ENCODE measurements around the gene RAB25.

DNA sequence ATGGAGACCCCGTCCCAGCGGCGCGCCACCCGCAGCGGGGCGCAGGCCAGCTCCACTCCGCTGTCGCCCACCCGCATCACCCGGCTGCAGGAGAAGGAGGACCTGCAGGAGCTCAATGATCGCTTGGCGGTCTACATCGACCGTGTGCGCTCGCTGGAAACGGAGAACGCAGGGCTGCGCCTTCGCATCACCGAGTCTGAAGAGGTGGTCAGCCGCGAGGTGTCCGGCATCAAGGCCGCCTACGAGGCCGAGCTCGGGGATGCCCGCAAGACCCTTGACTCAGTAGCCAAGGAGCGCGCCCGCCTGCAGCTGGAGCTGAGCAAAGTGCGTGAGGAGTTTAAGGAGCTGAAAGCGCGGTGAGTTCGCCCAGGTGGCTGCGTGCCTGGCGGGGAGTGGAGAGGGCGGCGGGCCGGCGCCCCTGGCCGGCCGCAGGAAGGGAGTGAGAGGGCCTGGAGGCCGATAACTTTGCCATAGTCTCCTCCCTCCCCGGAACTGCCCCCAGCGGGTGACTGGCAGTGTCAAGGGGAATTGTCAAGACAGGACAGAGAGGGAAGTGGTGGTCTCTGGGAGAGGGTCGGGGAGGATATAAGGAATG, 54.1 kb downstream of the RAB25 start:
- TF ChIP-seq, protein P1, sequence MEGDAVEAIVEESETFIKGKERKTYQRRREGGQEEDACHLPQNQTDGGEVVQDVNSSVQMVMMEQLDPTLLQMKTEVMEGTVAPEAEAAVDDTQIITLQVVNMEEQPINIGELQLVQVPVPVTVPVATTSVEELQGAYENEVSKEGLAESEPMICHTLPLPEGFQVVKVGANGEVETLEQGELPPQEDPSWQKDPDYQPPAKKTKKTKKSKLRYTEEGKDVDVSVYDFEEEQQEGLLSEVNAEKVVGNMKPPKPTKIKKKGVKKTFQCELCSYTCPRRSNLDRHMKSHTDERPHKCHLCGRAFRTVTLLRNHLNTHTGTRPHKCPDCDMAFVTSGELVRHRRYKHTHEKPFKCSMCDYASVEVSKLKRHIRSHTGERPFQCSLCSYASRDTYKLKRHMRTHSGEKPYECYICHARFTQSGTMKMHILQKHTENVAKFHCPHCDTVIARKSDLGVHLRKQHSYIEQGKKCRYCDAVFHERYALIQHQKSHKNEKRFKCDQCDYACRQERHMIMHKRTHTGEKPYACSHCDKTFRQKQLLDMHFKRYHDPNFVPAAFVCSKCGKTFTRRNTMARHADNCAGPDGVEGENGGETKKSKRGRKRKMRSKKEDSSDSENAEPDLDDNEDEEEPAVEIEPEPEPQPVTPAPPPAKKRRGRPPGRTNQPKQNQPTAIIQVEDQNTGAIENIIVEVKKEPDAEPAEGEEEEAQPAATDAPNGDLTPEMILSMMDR (IDR thresholded peaks at IDR 0.05; ENCODE audit: low read depth, low read length, missing input control), result no peak
- TF ChIP-seq, protein P2, sequence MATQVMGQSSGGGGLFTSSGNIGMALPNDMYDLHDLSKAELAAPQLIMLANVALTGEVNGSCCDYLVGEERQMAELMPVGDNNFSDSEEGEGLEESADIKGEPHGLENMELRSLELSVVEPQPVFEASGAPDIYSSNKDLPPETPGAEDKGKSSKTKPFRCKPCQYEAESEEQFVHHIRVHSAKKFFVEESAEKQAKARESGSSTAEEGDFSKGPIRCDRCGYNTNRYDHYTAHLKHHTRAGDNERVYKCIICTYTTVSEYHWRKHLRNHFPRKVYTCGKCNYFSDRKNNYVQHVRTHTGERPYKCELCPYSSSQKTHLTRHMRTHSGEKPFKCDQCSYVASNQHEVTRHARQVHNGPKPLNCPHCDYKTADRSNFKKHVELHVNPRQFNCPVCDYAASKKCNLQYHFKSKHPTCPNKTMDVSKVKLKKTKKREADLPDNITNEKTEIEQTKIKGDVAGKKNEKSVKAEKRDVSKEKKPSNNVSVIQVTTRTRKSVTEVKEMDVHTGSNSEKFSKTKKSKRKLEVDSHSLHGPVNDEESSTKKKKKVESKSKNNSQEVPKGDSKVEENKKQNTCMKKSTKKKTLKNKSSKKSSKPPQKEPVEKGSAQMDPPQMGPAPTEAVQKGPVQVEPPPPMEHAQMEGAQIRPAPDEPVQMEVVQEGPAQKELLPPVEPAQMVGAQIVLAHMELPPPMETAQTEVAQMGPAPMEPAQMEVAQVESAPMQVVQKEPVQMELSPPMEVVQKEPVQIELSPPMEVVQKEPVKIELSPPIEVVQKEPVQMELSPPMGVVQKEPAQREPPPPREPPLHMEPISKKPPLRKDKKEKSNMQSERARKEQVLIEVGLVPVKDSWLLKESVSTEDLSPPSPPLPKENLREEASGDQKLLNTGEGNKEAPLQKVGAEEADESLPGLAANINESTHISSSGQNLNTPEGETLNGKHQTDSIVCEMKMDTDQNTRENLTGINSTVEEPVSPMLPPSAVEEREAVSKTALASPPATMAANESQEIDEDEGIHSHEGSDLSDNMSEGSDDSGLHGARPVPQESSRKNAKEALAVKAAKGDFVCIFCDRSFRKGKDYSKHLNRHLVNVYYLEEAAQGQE (IDR thresholded peaks at IDR 0.05), result peak; percentile 9
- TF ChIP-seq FOXA1 (IDR thresholded peaks at IDR 0.05), result no peak
- TF ChIP-seq, protein P3, sequence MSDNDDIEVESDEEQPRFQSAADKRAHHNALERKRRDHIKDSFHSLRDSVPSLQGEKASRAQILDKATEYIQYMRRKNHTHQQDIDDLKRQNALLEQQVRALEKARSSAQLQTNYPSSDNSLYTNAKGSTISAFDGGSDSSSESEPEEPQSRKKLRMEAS (IDR thresholded peaks at IDR 0.05), result no peak
- TF ChIP-seq RAD21 (IDR thresholded peaks at IDR 0.05), result no peak
- TF ChIP-seq EGR1 (IDR thresholded peaks at IDR 0.05; ENCODE audit: low read depth in 2 of 2), result no peak
- TF ChIP-seq SP1 (IDR thresholded peaks at IDR 0.05), result no peak
- no peak for TF ChIP-seq TAF1 (conservative IDR thresholded peaks at IDR 0.05)
- no peak for TF ChIP-seq NR2F2 (IDR thresholded peaks at IDR 0.05)
- no peak for TF ChIP-seq YY1 (IDR thresholded peaks at IDR 0.05)
